ENCODE data around the gene FAM236D.
"Not testable (repeated sequence)": the region's sequence is repeated elsewhere in the genome, so short reads cannot be mapped to it uniquely, and the experiment has no call there.

Gene FAM236D

DNA sequence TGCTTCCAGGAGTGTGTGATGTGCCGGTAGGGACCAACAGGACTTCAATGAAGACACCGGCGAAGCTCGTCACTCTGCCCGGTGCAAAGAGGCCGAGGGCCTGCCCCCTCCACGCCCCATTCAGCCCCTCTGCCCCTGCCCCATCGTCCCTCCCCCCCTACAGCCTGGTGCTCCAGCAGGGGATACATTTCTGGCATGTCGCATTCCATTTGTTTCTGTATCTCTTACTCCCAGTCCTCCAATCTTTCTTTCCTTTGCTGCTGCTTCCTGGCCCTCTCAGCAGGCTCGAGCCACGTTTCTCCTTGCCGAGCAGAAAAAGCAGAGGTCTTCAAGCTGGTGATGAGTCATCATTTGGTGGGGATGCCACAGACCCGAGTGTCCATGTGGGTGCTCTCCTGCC is at the start of gene FAM236D:
Gene FAM236D, minus strand, starts transcription at position 101 of the 400 bp plus-strand sequence. Its CDS starts 100 bp downstream, at position 1.
- DNase-seq (ENCODE audit: low read depth in 2 of 2), result not testable (repeated sequence)

DNA sequence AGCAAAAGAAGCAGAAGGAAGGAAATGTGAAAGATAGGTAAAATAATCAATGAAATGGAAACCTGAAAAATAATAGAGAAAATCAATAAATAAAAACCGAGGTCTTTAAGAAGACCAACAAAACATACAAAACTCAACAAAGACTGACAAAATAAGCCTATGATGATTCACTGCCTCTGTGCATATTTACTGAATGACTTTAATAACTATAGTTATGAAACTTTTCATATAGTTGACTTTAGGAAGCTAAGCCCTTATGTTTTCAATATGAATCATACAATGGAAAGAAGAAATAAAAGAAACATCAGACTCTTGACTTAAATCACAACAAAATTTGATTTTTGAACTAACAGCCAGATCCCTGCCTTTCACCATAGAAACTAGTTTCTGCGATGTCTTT is 29.5 kb upstream of the FAM236D start:
- not testable (repeated sequence) for DNase-seq (ENCODE audit: low read depth in 2 of 2)

DNA sequence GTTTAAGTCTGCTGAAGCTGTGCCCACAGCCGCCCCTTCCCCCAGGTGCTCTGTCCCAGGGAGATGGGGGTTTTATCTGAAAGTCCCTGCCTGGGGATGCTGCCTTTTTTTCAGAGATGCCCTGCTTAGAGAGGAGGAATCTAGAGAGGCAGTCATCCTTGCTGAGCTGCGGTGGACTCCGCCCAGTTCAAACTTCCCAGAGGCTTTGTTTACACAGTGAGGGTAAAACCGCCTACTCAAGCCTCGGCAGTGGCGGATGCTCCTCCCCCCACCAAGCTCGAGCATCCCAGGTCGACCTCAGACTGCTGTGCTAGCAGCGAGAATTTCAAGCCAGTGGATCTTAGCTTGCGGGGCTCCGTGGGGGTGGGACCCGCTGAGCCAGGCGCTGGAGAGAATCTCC is 22.7 kb upstream of the FAM236D start:
- not testable (repeated sequence) for DNase-seq (ENCODE audit: low read depth in 2 of 2)

DNA sequence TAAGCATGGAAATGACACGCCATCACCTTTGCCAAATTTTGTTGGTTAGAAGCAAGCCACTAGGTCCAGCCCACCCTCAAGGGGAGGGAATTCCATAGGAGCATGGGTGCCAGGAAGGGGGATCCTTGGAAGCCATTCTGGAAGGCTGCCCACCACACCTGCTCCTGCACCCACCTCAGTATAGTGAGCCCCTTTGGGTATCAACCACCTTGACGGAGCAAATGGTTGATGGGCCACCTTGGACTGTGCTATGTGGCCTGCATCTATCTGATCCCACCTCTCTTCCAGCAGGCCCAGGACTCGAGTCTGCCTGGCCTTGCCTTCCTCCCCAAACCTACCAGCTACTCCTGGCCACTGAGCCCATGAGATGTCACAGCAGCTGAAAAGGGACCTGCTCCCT is 17.6 kb downstream of the FAM236D start:
- DNase-seq (ENCODE audit: low read depth in 2 of 2), result not testable (repeated sequence)

DNA sequence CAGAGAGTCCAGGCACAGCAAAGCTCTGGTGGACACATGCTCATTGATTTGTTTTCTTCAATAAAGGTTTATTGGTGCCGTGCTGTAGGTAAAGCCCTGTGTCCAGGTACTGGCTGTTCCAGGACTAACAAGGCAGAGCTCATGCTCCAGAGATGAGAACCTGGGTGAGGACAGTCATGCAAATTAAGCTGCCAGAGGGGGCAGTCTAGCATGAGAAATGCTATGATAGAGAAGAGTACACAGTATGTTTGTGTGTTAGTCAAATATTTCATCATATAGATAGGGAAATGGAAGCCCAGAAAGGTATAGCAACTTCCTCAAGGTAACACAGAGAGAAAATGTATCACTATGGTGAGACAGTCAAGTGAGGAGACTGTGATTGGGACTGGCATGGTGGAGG is 19.9 kb downstream of the FAM236D start:
- not testable (repeated sequence) for DNase-seq (ENCODE audit: low read depth in 2 of 2)

DNA sequence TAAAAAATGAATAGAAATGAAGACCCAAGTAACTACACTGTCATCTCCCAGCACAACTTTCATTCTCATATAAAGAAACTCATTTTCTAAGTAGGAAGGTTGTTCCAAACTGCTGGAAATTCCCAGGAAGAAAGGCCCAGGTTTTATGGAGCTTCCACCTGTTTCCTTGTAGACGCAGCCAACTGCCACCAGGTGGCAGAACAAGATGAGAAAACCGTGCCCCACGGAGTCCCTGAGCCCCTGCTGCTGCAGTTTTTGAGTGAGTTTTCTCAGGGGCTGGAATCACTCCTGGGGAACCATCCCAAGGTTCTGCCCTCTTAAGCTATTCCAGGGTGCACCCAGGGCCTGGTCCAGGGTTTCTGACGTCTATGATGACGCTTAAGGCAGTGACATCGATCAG is 24.0 kb downstream of the FAM236D start:
- DNase-seq (ENCODE audit: low read depth in 2 of 2), result not testable (repeated sequence)

DNA sequence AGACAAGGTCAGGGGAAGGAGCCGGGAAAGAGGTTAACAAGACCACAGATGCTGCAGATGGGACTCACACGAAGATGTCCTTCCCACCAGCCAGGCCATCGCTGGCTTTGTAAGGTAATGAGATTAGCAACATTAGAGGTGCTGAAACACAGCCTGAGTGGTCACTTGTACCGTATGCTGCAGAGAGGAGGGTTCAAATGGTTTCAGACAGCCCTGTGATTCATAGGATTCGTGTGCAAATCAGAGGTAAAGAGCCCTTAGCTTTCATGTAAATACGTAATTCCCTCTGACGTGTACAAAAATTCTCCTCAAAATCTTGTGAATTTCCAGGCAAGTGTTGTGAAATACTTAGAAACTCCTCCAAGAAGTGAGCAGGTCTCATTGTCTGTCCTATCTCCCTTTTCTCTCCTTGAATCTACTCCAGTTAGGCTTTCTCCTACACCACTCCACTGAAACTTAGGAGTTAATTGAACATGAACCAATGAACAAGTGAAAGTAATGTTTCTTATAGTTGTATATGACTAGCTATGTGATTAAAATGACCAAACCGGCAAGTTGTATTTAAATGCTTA is 24.6 kb downstream of the FAM236D start:
- DNase-seq (ENCODE audit: low read depth in 2 of 2), result not testable (repeated sequence)

DNA sequence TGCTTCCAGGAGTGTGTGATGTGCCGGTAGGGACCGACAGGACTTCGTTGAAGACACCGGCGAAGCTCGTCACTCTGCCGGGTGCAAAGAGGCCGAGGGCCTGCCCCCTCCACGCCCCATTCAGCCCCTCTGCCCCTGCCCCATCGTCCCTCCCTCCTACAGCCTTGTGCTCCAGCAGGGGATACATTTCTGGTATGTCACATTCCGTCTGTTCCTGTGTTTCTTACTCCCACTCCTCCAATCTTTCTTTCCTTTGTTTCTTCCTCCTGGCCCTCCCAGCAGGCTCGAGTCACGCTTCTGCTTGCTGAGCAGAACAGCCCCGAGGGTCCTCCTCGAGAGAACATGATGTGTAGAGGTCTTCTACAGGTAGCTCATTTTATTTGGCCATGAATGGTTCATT is 25.4 kb downstream of the FAM236D start, which contains the start of gene FAM236B:
Gene FAM236B, minus strand, starts transcription at position 101 of the 400 bp plus-strand sequence. Its CDS starts 100 bp downstream, at position 1.
- not testable (repeated sequence) for DNase-seq (ENCODE audit: low read depth in 2 of 2)

DNA sequence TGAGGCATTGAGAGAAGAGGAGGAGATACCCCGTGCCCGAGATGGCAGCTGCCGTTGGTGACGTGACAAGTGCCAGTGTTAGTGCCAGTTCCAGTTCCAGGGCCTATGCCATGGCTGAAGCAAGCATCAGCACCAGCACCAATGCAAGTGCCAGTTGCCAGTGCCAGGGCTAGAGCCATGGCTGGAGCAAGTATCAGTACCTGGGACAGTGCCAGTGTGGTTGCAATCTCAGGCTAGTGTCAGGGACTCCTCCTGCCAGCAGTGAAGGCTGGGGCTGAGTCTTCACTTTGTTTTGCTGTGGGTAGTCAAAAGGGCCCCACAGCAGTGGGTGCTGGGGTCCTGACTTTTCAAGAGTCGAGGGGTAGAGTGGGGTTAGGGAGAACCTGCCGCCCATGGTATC is 29.9 kb downstream of the FAM236D start:
- DNase-seq (ENCODE audit: low read depth in 2 of 2), result not testable (repeated sequence)

DNA sequence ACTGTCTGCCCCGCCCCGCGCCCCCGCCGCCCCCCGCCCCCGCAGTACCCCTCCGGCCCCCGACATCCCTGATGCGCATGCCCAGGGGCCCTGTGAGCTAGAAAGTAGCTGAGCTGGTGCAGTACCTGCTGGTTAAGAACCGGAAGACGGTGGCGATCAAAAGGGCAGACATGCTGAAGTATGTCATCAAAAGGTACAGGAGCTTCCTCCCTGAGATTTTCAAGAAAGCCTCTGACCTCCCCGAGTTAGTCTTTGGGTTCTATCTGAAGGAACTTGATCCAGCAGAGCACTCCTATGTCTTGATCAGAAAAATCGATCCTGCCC is 30.6 kb downstream of the FAM236D start:
- not testable (repeated sequence) for DNase-seq (ENCODE audit: low read depth in 2 of 2)

DNA sequence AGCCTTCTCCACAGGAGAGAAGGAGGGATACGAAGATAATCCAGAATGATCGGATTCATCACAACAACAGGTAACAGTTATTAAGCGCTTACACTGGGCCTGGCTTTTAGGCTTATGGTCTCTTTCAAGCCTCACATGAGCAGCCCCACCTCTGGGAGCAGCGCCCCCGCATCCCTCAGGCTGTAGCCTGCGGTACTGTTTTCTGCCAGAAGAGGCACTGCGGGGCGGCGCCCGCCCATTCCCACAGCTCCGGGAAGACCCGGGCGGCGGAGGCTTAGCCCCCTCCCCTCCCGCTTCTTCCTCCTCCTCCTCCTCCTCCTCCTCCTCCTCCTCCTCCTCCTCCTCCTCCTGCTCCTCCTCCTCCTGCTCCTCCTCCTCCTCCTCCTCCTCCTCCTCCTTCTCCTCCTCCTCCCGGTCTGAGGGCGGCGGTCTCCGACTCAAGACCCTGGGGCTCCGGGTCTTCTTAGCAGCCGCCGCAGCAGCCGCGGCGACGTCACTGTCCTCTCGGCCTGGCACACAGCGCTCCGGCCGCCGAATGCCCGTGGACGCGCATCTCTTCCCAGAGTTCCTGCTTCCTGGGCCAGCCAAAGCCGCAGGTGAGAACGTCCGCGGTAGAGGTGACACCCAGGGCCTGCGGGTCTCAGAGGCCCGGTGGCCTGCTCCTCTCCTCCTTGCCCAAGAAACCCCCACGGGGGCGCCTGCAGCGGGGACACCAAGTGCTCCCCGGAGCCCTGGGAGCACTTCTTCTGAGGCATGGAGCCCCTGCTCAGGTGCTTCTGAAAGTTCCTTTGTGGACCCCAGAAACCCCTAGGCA is 31.1 kb downstream of the FAM236D start, which contains the start of gene DMRTC1B:
Gene DMRTC1B, plus strand, starts transcription at position 238 of the 814 bp plus-strand sequence. CDS start 68,246 bp downstream, outside the sequence.
- not testable (repeated sequence) for DNase-seq (ENCODE audit: low read depth in 2 of 2)

DNA sequence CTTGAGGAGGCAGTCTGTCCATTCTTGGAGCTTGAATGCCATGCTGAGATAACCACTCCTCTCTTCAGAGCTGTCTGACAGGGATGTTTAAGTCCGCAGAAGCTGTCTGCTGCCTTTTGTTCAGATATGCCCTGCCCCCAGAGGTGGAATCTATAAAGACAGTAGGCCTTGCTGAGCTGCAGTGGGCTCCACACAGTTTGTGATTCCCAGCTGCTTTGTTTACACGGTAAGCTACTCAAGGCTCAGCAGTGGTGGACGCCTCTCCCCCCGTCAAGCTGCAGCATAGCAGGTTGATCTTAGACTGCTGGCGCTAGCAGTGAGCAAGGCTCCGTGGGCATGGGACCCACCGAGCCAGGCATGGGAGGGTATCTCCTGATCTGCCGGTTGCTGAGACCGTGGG is 47.6 kb downstream of the FAM236D start:
- not testable (repeated sequence) for DNase-seq (ENCODE audit: low read depth in 2 of 2)
